Activated CD4-positive, alpha-beta T cell treated with anti-CD3 and anti-CD28 coated beads for 36 hours (primary cell): Measurements from ENCODE around the gene ALG3. TPM values are rescaled to one million over a fixed set of nuclear protein-coding genes. Genes with fewer than 3 reads are reported as not detected.
A peak's percentile ranks its signal among the peaks of the same experiment; 100 is the strongest.
"Not testable (repeated sequence)": the region's sequence is repeated elsewhere in the genome, so short reads cannot be mapped to it uniquely, and the experiment has no call there.

Source experiments
- ATAC-seq: fragments of 200-7000 bp; cut with Tn5 transposase; one replicate; pipeline ENCODE4 v1.10.0; 2021; ENCODE audit warnings: mild to moderate bottlenecking, moderate library complexity
- CTCF ChIA-PET: fragments of 350-600 bp; sonication (Branson Sonifier 250); formaldehyde crosslinking; loops from one replicate; lab custom pipeline; 2021; ENCODE audit warnings: antibody characterized with exemption; lab: Charles Lee
- POLR2A ChIA-PET: fragments of 350-600 bp; sonication (Branson Sonifier 250); formaldehyde crosslinking; loops from one replicate; lab custom pipeline; 2021; ENCODE audit warnings: antibody characterized with exemption, inconsistent platforms; lab: Charles Lee
- DNase-seq: peaks from one replicate; pipeline ENCODE4 v3.0.0-alpha.2; 2020
- H3K27ac Mint-ChIP-seq: one replicate; pipeline ENCODE4 v1.8.0; 2021; ENCODE audit warnings: mixed read lengths
- H3K27me3 Mint-ChIP-seq: one replicate; pipeline ENCODE4 v1.8.0; 2021; ENCODE audit warnings: mixed read lengths
- H3K36me3 Mint-ChIP-seq: one replicate; pipeline ENCODE4 v1.8.0; 2021; ENCODE audit warnings: low read depth, mixed read lengths
- H3K4me1 Mint-ChIP-seq: one replicate; pipeline ENCODE4 v1.8.0; 2021; ENCODE audit warnings: mixed read lengths
- H3K4me3 Mint-ChIP-seq: one replicate; pipeline ENCODE4 v1.8.0; 2021; ENCODE audit warnings: mild to moderate bottlenecking, moderate library complexity, mixed read lengths
- H3K9me3 Mint-ChIP-seq: one replicate; pipeline ENCODE4 v1.8.0; 2021; ENCODE audit warnings: low read depth, mixed read lengths
- intact Hi-C, 2 experiments: fragments of 100-400 bp; cut with DNase I in 1 of 2; cut with micrococcal nuclease in 1 of 2; formaldehyde crosslinking; loops; one replicate each; pipeline versions ENCODE4 v1.14.2 to v1.15.1; 2022 to 2024; cut with DNase I, micrococcal nuclease
- total RNA-seq, 2 experiments: library from RNA; stranded (reverse); gene quantifications; one replicate each; pipeline ENCODE4 v1.2.3, GENCODE V29; 2021

ALG3 gene
- total RNA-seq, 2 experiments from 2014 or later = 39.9 to 40.9 TPM

DNA sequence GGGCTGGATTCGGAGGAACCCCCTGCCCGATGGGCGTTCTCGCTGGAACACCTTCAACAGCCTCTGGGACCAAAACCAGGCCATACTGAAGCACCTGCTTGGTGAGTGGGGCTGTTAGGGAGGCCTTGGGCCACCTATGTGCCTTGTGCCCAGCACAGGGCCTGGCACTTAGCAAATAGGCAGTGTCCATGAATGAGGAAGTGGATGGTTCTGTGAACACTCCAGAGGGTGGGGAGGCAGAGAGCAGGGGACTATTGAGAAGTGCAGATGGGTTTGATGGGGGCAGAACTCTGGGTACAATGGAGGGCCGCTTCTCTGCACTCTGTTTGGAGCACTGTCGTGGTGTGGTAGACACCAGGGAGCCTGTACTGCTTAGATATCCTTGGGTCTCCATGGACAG is 28.6 kb upstream of the ALG3 start:
- POLR2A ChIA-PET = no interaction called here
- H3K36me3 Mint-ChIP-seq = no peaks in the 10 kb centered on the region
- peaks cover 30% of the 10 kb centered on the region for H3K27me3 Mint-ChIP-seq
- intact Hi-C loops = no loop called here
- CTCF ChIA-PET = no interaction called here
- no peaks in the 10 kb centered on the region for H3K4me1 Mint-ChIP-seq
- DNase-seq = no peak
- H3K9me3 Mint-ChIP-seq = no peaks in the 10 kb centered on the region
- no peak overlapping the region for H3K4me3 Mint-ChIP-seq
- H3K27ac Mint-ChIP-seq = no peak overlapping the region
- no peak for ATAC-seq

DNA sequence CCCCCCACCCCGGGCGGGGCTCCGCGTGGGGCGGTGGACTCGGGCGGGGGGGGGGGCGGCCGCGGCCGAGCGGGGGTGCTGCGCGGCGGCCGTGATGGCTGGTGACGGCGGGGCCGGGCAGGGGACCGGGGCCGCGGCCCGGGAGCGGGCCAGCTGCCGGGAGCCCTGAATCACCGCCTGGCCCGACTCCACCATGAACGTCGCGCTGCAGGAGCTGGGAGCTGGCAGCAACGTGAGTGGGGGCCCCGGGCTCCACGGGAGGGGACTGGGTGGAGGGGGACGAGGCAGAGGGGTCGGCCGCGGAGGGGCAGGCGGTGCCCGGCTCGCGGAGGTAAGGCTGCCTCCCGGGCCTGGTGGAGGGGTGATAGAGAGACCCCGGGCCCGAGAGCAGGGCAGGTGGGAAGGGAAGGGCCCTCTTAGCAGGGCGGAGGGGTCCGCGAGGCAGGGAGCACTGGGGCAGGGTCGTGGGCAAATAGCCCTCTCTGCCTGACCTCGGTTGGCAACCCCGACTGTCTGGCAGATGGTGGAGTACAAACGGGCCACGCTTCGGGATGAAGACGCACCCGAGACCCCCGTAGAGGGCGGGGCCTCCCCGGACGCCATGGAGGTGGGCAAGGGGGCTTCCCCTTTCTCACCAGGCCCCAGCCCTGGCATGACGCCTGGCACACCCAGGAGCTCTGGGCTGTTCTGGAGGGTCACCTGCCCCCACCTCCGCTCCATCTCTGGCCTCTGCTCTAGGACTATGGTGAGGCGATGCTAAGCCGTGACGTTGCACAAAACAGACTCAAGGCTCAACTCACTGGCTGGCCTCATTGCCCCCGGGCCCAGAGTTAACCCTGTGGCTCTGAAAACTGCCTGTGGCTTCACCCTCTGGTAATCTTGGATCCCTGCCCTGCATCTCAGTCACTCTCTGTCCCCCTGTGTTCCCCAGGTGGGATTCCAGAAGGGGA is 27.5 kb upstream of the ALG3 start, which contains the start of gene ECE2:
Gene ECE2 (plus strand): TSS at position 62 of the 950 bp plus-strand sequence. CDS start 132 bp downstream, at position 194.
- H3K9me3 Mint-ChIP-seq = no peaks in the 10 kb centered on the region
- no peaks in the 10 kb centered on the region for H3K36me3 Mint-ChIP-seq
- intact Hi-C loops = no loop called here
- POLR2A ChIA-PET = no interaction called here
- no peak within 1 kb of the TSS for H3K4me3 Mint-ChIP-seq
- no peak for DNase-seq
- H3K27ac Mint-ChIP-seq = no peak within 1 kb of the TSS
- CTCF ChIA-PET = interaction anchor here (0.7 kb wide), 1 partner anchor 18 kb away, joined by 3 read pairs; no protein-coding TSS in a partner anchor
- no peak for ATAC-seq
- no peaks in the 10 kb centered on the region for H3K4me1 Mint-ChIP-seq
- H3K27me3 Mint-ChIP-seq = peaks cover 30% of the 10 kb centered on the region

DNA sequence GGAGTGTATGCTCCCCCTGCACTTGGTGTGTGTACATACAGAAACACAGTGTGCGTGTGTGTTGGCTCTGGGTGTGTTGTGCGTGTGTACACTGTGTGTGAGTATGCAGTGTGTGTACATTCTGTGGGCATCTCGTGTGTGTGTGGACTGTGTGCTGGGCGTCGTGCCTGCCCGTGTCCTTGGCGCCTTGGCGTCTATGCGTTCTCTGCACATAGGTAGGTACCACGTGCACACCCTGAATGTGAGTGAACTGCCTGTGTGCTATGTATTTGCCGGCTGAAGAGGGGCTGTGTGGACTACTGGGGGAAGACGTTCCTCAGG is 26.6 kb upstream of the ALG3 start:
- no peaks in the 10 kb centered on the region for H3K36me3 Mint-ChIP-seq
- CTCF ChIA-PET = no interaction called here
- POLR2A ChIA-PET = no interaction called here
- no peak for DNase-seq
- no peaks in the 10 kb centered on the region for H3K9me3 Mint-ChIP-seq
- H3K27ac Mint-ChIP-seq = no peak overlapping the region
- no peak overlapping the region for H3K4me3 Mint-ChIP-seq
- ATAC-seq = no peak
- no peaks in the 10 kb centered on the region for H3K4me1 Mint-ChIP-seq
- H3K27me3 Mint-ChIP-seq = peaks cover 30% of the 10 kb centered on the region
- intact Hi-C loops = no loop called here

DNA sequence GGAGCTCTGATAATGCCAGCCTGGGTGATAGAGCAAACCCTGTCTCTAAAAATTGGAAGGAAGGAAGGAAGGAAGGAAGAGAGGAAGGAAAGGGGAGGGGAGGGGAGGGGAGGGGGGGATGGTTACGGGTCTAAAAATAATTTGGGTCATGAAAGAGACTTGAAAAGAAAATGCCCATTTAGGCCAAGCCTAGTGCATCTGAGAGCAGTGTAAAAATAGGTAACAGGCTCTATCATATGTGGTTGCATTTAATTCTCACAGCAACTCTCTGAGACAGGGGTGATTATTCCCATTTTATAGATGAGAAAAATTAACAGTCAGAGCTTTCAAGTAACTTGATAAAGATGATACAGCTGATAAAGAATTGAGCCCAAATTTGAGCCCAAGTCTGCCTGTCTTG is 23.5 kb upstream of the ALG3 start:
- ATAC-seq (no peak), DNase-seq (no peak)
- no peaks in the 10 kb centered on the region for H3K4me1 Mint-ChIP-seq
- H3K36me3 Mint-ChIP-seq = peaks cover 1% of the 10 kb centered on the region
- H3K27ac Mint-ChIP-seq = no peak overlapping the region
- H3K4me3 Mint-ChIP-seq = no peak overlapping the region
- H3K27me3 Mint-ChIP-seq = peaks cover 27% of the 10 kb centered on the region
- CTCF ChIA-PET = interaction anchor here (1.2 to 1.6 kb wide), 2 partner anchors 23 to 44 kb away, joined by 3 to 4 read pairs; partner anchors contain the start of gene EEF1AKMT4
- POLR2A ChIA-PET = no interaction called here
- intact Hi-C loops = no loop called here
- peaks cover 2% of the 10 kb centered on the region for H3K9me3 Mint-ChIP-seq

DNA sequence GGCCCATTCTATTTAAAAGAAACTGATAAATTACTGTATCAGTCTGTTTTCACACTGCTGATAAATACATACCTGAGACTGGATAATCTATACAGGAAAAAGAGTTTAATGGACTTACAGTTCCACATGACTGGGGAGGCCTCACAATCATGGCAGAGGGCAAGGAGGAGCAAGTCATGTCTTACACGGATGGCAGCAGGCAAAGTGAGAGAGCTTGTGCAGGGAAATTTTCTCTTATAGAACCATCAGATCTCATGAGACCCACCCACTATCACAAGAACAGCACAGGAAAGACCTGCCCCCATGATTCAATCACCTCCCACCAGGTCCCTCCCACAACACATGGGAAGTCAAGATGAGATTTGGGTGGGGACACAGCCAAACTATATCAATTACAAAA is 18.5 kb upstream of the ALG3 start:
- H3K4me3 Mint-ChIP-seq, H3K27ac Mint-ChIP-seq, DNase-seq, H3K4me1 Mint-ChIP-seq, CTCF ChIA-PET, POLR2A ChIA-PET, H3K36me3 Mint-ChIP-seq, H3K9me3 Mint-ChIP-seq, ATAC-seq: not testable (repeated sequence)
- H3K27me3 Mint-ChIP-seq = peaks cover 27% of the 10 kb centered on the region
- intact Hi-C loops = loop anchor here in 1 of 2 experiments (10.0 kb wide), 1 partner anchor 842 kb away; the partner anchor contains the start of gene MCF2L2

DNA sequence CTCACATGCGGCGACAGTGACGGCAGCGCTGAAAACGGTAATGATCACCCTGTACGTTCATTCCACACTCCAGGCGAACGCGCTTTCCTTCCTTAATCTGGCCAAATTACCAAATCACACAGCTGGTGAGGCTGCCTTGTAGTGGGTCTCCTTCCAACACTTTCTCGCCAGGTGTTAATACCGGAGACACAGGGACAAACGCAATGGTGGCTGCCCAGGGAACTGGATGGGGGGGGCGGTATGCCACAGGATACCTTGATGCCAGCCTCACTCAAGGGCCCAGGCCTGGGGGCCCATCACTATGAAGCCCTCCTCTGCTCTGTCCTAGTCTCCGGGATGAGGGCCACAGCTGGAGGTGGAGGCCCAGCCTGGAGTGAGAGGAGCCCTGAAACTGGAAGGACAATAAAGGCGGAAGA is 14.0 kb upstream of the ALG3 start:
- CTCF ChIA-PET = interaction anchor here (0.5 to 1.5 kb wide), 3 partner anchors 16 to 369 kb away, joined by 3 read pairs; no protein-coding TSS in a partner anchor

DNA sequence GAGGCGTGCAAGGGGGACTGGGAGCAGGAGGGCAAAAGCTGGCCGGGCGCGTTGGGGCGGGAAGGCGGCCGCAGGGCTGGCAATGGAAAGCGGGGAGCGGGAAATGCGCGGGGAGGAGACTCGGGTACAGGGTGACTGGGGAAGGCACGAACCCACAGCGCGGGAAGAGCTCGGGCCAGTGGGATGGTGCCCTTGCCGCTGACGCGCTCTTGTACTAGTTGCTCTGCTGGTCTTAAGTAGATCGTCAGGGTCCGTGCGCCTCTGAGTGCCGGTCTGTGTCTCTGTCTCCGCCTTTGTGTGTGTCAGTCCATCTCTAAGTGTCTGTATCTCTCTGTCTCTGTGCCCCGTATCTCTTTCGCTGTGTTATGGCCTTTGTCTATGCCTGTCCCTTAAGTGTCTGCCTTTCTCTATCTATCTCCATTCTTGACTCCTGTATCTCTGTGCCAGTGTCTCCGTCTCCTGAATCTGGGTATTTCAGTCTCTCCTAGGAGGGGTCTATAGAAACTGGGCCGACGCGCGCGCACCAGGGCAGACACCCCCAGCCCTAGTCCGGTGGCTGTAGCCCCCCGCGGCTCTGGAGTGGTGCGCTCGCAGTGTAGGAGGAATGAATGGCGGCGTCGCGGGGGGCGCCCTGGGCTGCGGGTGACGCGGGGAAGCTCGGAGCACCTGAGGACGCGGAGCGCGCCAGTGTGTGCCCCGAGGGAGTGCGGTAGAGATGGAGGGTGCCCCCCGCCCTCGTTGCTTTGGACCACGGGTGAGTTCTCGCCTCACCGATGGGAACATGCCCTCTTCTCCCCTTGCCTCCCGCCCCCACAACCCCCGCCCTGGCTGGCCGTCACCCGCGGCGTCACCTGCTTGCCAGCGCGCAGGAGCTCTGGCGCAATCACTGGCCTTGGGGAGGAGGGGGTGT is 13.3 kb upstream of the ALG3 start:
- ATAC-seq (peak; percentile 20), DNase-seq (peak; percentile 65)
- CTCF ChIA-PET = interaction anchor here (0.7 to 2.0 kb wide), 4 partner anchors 12 to 35 kb away, joined by 3 to 7 read pairs (median 3); partner anchors contain the start of gene EEF1AKMT4
- Mint-ChIP-seq H3K4me3 (peak overlapping the region; percentile 73), H3K9me3 (peaks cover under 1% of the 10 kb centered on the region), H3K36me3 (peaks cover 12% of the 10 kb centered on the region), H3K4me1 (peaks cover 20% of the 10 kb centered on the region), H3K27me3 (peaks cover 32% of the 10 kb centered on the region), H3K27ac (no peak overlapping the region)
- intact Hi-C loops = loop anchor here in 1 of 2 experiments (1.0 to 10.0 kb wide), 2 partner anchors 12 to 837 kb away; partner anchors contain the start of gene MCF2L2
- POLR2A ChIA-PET = no interaction called here

More for the DNA sequence above, 14.0 kb upstream of the ALG3 start:
- POLR2A ChIA-PET = no interaction called here
- peaks cover 20% of the 10 kb centered on the region for H3K4me1 Mint-ChIP-seq
- ATAC-seq (no peak), DNase-seq (no peak)
- no peak overlapping the region for H3K27ac Mint-ChIP-seq
- intact Hi-C loops = loop anchor here in 1 of 2 experiments (10.0 kb wide), 1 partner anchor 838 kb away; the partner anchor contains the start of gene MCF2L2
- peaks cover 39% of the 10 kb centered on the region for H3K27me3 Mint-ChIP-seq
- H3K9me3 Mint-ChIP-seq = peaks cover 4% of the 10 kb centered on the region
- peak overlapping the region; percentile 73 for H3K4me3 Mint-ChIP-seq
- peaks cover 15% of the 10 kb centered on the region for H3K36me3 Mint-ChIP-seq

DNA sequence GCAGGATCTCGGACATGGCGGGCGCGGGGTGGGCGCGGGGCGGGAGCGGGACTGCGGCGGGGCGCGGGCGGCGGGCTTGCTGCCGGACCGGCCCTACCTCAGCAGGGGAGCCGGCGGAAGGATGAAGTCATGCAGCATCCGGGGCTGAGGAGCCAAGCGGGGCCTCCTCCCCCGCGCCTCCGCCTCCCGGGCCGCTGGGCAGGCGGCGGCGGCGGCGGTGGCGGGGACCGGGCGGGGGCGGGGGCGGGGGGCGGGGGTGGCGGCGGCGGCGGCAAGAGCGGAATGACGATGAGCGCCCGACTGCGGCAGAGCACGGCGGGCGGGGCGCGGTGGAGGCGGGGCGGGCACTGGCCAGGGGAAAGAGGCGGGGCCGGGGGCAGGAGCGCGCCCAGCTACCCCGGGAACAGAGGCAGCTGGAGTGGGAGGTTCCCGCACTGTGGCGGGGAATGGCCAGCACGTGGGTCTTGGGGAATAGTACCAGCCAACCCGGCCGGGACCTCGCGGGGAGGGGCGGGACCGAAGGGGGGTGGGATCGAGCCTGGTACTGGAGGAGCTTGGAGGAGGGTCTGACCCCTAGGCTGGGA is 12.6 kb upstream of the ALG3 start, which contains the start of gene CAMK2N2:
Gene CAMK2N2 (minus strand): TSS at position 284 of the 584 bp plus-strand sequence. CDS start 268 bp downstream, at position 16.
- CTCF ChIA-PET = interaction anchor here (0.6 to 2.0 kb wide), 6 partner anchors 12 to 556 kb away, joined by 3 to 7 read pairs (median 3); partner anchors contain the start of gene EEF1AKMT4

DNA sequence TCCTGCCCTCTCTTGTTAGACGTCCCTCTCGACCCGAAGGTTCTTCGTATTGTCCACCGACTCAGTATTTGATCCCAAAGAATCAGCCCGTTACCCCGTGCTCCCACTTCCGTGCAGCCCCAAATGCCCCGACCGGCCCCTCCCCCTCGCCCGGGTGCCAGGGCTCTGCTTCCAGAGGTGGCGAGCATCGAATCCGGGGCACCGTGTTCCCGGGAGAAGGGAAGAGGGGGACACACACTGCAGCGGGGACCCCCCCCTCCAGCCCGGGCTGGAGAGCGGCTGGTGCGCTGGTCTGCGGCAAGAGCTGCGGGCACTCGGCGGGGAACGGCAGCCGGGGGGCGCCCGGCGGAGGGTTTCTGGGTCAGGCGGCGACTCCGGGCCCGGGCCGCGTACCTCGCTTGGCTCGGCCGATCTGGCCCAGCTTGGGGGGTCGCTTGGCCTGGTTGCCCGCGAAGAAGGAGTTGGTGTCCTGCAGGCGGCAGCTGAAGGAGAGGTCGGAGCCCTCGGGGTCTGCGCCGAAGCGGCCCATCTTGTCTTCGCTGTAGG is 12.0 kb upstream of the ALG3 start:
- H3K27me3 Mint-ChIP-seq = peaks cover 28% of the 10 kb centered on the region
- no peak overlapping the region for H3K27ac Mint-ChIP-seq
- DNase-seq (no peak), ATAC-seq (no peak)
- H3K9me3 Mint-ChIP-seq = no peaks in the 10 kb centered on the region
- H3K4me1 Mint-ChIP-seq = peaks cover 22% of the 10 kb centered on the region
- H3K36me3 Mint-ChIP-seq = peaks cover 12% of the 10 kb centered on the region
- POLR2A ChIA-PET = no interaction called here
- CTCF ChIA-PET = interaction anchor here (0.6 to 2.0 kb wide), 4 partner anchors 10 to 556 kb away, joined by 3 to 10 read pairs (median 6); partner anchors contain the start of gene EEF1AKMT4
- intact Hi-C loops = loop anchor here (1.0 to 10.0 kb wide), 5 partner anchors 10 to 836 kb away; partner anchors contain the start of genes EEF1AKMT4 (in 1 of the 2), MCF2L2 (in 1 of the 2), PSMD2 (in 1 of the 2) and VWA5B2 (in 1 of the 2)
- H3K4me3 Mint-ChIP-seq = peak overlapping the region; percentile 73

More for the DNA sequence above, 12.6 kb upstream of the ALG3 start, which contains the start of gene CAMK2N2:
- peak within 1 kb of the TSS; percentile 73 for H3K4me3 Mint-ChIP-seq
- intact Hi-C loops = loop anchor here in 1 of 2 experiments (1.0 to 10.0 kb wide), 2 partner anchors 11 to 837 kb away; partner anchors contain the start of gene MCF2L2
- peaks cover 20% of the 10 kb centered on the region for H3K4me1 Mint-ChIP-seq
- no peak within 1 kb of the TSS for H3K27ac Mint-ChIP-seq
- H3K9me3 Mint-ChIP-seq = no peaks in the 10 kb centered on the region
- H3K36me3 Mint-ChIP-seq = peaks cover 12% of the 10 kb centered on the region
- DNase-seq (peak; percentile 73), ATAC-seq (peak; percentile 59)
- peaks cover 31% of the 10 kb centered on the region for H3K27me3 Mint-ChIP-seq
- POLR2A ChIA-PET = no interaction called here
